M059J (cell line): ENCODE data around the gene STAU1. TPM values are rescaled to one million over a fixed set of nuclear protein-coding genes. Genes with fewer than 3 reads are reported as not detected.
A peak's percentile ranks its signal among the peaks of the same experiment; 100 is the strongest.
"Not testable (repeated sequence)": the region's sequence is repeated elsewhere in the genome, so short reads cannot be mapped to it uniquely, and the experiment has no call there.

Experiments used
- DNase-seq: peaks from one replicate; pipeline ENCODE4 v3.0.0-alpha.2; 2012; ENCODE audit warnings: low read depth
- total RNA-seq: library from RNA; depleted of rRNA; stranded (reverse); fragments of >200 nt; shearing (Covaris generic); gene quantifications from 2 replicates; pipeline ENCODE4 v1.2.3, GENCODE V29; 2014

STAU1 gene
- total RNA-seq, 1 experiment from 2014 or later, result 125 TPM

GRCh38 chr20:49122920-49123319 is 65.2 kb downstream of the STAU1 start:
- DNase-seq, result no peak

DNA sequence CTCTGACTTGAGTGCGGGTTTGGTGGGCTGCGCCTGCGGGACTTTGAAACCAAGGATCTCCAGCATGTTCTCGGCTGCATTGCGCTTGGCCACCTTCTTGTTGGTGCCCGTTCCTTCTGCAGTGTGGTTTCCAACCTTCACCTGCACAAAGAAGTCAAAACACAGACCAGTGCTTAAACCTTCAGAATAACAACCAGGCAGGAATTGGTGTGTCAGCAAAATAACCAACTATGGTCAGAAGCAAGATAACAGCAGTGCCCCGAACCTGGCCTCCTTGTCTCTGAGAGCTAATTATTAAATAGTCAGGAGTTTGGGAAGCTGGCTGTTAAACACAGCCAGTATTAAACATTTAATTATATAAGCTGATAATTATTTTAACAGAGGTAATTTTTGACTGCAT is 68.1 kb downstream of the STAU1 start:
- DNase-seq, result no peak

GRCh38 chr20:49118307-49118706 is 69.8 kb downstream of the STAU1 start:
- no peak for DNase-seq

GRCh38 chr20:49115564-49115963 is 72.6 kb downstream of the STAU1 start:
- DNase-seq, result peak; percentile 44

GRCh38 chr20:49112596-49113274 is 75.4 kb downstream of the STAU1 start:
- no peak for DNase-seq

DNA sequence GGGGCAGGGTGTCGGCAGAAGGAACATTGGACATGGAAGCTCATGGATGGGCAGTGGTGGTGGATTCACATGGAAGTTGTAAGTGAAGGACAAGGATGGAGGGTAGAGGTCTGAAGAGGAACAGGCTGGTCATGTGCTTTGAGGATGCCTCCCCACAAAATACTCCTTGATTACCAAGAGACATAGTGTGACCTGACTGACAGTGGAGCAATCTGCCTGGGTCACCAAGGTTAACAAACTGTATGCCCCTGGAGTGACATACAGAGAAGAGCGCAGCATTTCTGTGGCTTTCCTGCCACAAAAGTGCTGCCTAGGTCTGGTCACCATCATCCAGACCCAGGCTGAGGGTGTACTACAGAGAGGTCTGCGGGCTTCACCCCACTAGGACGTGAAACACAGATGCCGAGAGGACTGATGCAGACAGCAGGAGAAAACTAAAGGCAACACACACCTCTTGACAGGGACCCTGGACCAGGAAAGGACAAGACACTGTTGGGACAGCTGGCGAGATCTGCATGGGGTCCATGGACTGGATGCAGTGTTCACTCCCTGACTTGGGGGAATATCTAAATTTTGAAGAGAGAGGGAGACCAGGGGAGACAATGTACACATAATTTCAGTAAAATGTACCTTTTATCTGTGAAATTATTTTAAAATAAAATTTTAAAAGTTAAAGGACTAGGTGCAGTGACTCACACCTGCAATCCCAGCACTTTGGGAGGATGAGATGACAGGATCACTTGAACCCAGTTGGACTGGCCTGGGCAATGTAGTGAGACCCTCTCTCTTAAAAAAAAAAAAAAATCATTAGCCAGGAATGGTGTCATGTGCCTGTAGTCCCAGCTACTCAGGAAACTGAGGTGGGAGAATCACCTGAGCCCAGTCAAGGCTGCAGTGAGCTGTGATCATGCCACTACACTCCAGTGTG is 77.1 kb downstream of the STAU1 start:
- no peak for DNase-seq

- DNase-seq, result no peak
Observed at GRCh38 chr20:49106328-49106727, 81.8 kb downstream of the STAU1 start.

DNA sequence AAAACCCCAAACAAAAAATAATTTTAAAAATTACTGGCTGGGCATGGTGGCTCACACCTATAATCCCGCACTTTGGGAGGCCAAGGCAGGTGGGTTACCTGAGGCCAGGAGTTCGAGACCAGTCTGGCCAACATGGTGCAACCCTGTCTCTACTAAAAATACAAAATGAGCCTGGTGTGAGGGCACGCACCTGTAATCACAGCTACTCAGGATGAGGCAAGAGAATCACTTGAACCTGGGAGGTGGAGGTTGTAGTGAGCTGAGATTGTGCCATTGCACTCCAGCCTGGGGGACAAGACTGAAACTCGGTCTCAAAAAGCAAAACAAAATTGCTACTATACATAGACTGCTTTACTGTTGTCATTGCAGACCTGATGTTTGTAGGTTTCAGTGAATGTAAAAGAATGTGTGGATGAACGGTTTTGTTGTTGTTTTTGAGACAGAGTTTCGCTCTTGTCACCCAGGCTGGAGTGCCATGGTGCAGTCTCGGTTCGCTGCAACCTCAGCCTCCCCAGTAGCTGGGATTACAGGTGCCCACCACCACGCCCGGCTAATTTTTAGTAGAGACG is 83.1 kb downstream of the STAU1 start:
- DNase-seq, result not testable (repeated sequence)

- DNase-seq, result no peak
Observed at GRCh38 chr20:49104365-49104648, 83.8 kb downstream of the STAU1 start.

GRCh38 chr20:49103647-49104364 is 84.3 kb downstream of the STAU1 start:
- DNase-seq, result no peak

DNA sequence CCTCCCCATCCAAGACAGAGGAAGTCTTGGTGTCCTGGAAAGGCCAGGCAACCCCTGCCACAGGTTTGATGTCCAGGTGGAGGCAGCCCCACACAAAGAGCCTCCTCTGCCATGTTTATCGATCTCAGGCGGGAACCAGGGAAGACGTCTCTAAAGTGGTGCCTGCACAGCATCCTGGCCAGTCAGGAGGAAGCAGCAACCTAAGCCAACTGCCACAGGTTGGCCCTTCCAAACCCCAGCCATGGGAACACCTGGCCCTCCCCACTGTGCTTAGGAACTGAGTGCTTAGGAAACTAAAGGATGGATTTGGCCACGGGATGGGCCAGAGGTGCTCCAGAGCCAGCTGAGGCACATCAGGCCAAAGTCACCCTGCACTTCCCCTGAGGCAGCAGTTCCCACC is 85.1 kb downstream of the STAU1 start:
- DNase-seq, result no peak

DNA sequence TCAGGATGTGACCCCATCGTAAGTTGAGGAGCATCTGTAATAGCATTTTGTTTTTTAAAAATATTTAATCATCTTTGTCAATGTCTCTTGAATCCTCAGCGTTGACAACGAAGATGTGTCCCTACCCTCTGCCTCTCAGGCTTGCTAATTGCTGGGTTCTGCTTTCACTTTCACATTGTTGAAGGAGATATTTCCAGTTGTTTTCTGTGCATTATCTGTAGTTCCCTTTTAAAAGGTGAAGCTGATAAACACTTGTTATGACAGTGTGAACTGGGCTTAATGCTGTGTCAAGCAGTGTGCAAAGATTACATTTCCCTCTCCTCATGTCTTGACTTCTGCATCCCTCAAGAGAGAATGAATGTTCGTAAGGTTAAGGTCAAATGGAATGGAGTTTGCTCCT is 87.2 kb downstream of the STAU1 start:
- no peak for DNase-seq

- DNase-seq, result not testable (repeated sequence)
Observed at GRCh38 chr20:49100292-49100691, 87.8 kb downstream of the STAU1 start.

DNA sequence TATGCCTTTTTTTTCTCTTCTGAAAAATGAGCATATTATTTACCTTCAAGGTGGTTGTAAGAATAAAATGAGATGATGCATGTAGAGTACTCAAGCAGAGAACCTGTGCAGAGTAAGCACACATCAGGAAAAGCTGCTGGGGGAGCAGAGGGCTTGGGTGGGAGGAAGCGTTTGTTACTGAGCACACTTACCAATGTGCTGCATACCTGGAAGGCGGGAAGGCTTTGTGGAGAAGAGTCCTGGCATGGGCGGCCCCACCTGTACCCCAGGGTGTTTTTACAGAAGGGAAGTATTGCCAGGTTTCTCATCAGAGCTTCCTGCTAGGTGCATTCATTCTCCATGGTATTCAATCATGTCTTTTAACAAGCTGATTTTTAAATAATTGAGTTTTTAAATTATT is 89.1 kb downstream of the STAU1 start:
- no peak for DNase-seq

- no peak for DNase-seq
Observed at GRCh38 chr20:49098136-49098535, 90.0 kb downstream of the STAU1 start.

DNA sequence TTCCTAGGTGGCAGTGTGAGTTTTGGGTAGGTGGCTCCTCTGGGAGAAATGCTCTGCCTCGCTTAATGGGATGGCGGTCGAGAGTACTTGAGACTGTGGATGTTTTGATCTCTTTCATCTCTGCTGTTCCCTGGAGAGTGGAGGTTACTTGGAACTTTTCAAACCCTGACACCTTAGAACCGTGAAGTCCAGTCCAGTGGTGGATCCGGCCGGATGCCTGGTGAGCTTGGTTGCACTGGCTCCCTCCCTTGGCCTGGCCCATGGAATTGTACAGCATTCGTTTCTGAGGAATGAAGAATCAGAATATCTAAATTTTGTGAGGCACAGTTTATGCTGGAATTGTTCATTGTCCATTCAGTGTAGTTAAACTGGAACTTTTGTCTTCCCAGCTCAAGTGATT is 91.0 kb downstream of the STAU1 start:
- DNase-seq, result no peak

DNA sequence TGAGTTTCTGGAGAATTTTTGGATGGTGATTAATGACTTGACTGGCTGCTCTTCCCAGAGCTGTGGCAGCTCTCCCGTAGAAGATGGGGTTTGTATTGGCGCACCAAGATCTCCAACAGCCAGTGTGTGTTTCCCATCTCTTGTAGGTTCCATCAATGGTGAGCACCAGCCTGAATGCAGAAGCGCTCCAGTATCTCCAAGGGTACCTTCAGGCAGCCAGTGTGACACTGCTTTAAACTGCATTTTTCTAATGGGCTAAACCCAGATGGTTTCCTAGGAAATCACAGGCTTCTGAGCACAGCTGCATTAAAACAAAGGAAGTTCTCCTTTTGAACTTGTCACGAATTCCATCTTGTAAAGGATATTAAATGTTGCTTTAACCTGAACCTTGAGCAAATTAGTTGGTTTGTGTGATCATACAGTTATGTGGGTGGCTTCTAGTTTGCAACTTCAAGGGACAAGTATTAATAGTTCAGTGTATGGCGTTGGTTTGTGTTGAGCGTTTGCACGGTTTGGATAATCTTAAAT is 91.9 kb downstream of the STAU1 start:
- DNase-seq, result no peak

GRCh38 chr20:49091762-49092161 is 96.4 kb downstream of the STAU1 start:
- no peak for DNase-seq

- DNase-seq, result no peak
Observed at GRCh38 chr20:49091104-49091503, 97.0 kb downstream of the STAU1 start.

DNA sequence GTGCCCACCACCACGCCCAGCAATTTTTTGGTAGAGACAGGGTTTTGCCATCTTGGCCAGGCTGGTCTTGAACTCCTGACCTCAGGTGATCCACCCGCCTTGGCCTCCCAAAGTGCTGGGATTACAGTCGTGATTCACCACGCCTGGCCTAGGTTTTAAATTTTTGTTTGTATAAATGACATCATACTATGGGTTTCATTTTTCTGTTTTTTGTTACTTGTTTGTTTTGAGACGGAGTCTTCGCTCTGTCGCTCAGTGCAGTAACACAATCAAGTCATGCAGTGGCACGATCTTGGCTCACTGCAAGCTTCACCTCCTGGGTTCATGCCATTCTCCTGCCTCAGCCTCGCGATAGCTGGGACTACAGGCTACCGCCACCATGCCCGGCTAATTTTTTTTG is 105.8 kb downstream of the STAU1 start:
- not testable (repeated sequence) for DNase-seq

- no peak for DNase-seq
Observed at GRCh38 chr20:49078310-49078709, 109.8 kb downstream of the STAU1 start.

DNA sequence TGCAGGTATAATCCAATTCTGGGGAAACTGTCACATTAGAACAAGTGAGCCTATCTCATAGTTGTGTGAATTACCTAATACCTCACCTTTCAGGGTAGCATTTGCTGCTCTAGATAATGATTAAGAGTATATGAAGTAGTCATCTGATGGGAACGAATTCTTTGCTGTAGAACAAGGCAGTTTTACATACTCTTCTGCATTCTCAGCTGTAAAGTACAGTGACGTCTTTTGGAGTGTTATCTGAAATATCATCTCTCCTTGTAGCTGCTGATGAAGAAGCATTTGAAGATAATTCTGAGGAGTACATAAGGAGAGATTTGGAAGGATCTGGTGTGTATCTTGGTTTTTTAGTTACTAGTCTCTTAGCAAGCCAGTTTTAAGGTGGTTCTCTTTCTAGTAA is 113.6 kb downstream of the STAU1 start:
- no peak for DNase-seq
